CD4-positive, alpha-beta T cell treated with Interferon gamma for 1 hour (primary cell): ENCODE results near the gene TMEM198.

ENCODE experiments used
- DNase-seq: peaks from one replicate; pipeline ENCODE4 v3.0.0-alpha.2; 2020

The TMEM198 gene

GRCh38 chr2:219509780-219510511 lies 33.9 kb upstream of the TMEM198 start:
- DNase-seq, result no peak

GRCh38 chr2:219510512-219511135 lies 33.2 kb upstream of the TMEM198 start:
- DNase-seq, result no peak

GRCh38 chr2:219511547-219512325 lies 32.1 kb upstream of the TMEM198 start:
- DNase-seq, result no peak

GRCh38 chr2:219512524-219513216 lies 31.2 kb upstream of the TMEM198 start:
- DNase-seq, result no peak

- DNase-seq, result no peak
These were observed 30.0 kb upstream of the TMEM198 start for GRCh38 chr2:219513787-219514186.

GRCh38 chr2:219514196-219514761 lies 29.5 kb upstream of the TMEM198 start, which contains the start of gene ASIC4:
TSS of gene ASIC4 (plus strand) at chr2:219514482. CDS start at chr2:219514725, 243 bp downstream.
- DNase-seq, result no peak

- no peak for DNase-seq
These were observed 29.0 kb upstream of the TMEM198 start for GRCh38 chr2:219514836-219515235.

- no peak for DNase-seq
These were observed 27.8 kb upstream of the TMEM198 start for GRCh38 chr2:219515874-219516629.

- DNase-seq, result no peak
These were observed 26.9 kb upstream of the TMEM198 start for GRCh38 chr2:219516888-219517287.

GRCh38 chr2:219517954-219518778 lies 25.7 kb upstream of the TMEM198 start:
- no peak for DNase-seq

GRCh38 chr2:219519526-219519916 lies 24.3 kb upstream of the TMEM198 start:
- DNase-seq, result no peak

GRCh38 chr2:219520079-219520478 lies 23.7 kb upstream of the TMEM198 start:
- DNase-seq, result no peak

- DNase-seq, result no peak
These were observed 22.6 kb upstream of the TMEM198 start for GRCh38 chr2:219521066-219521880.

GRCh38 chr2:219522111-219523030 lies 21.5 kb upstream of the TMEM198 start:
- DNase-seq, result no peak

GRCh38 chr2:219523031-219523671 lies 20.7 kb upstream of the TMEM198 start:
- no peak for DNase-seq

- no peak for DNase-seq
These were observed 19.0 kb upstream of the TMEM198 start for GRCh38 chr2:219524817-219525216.

- DNase-seq, result no peak
These were observed 18.1 kb upstream of the TMEM198 start for GRCh38 chr2:219525533-219526232.
